Spinal cord (tissue), 10 donors: ENCODE results near the gene ZKSCAN2. TPM values are rescaled to one million over a fixed set of nuclear protein-coding genes. Genes with fewer than 3 reads are reported as not detected.

Experiments used
- DNase-seq, 6 donors: peaks; one replicate each; pipeline versions ENCODE4 v3.0.0 to v3.0.0-alpha.2; 2013 to 2015; ENCODE audit warnings: low spot score in 6 of 6, low read depth in 4 of 6
- H3K27ac ChIP-seq: one replicate; pipeline ENCODE4 v1.5.1; 2013; ENCODE audit warnings: low read depth, low read length, control low read depth
- H3K27me3 ChIP-seq: one replicate; pipeline ENCODE4 v1.6.1; 2013; ENCODE audit warnings: low read length; ENCODE audit not compliant: control insufficient read depth, insufficient read depth
- H3K36me3 ChIP-seq: one replicate; pipeline ENCODE4 v1.6.1; 2013; ENCODE audit warnings: low read length; ENCODE audit not compliant: control insufficient read depth, insufficient read depth
- H3K4me1 ChIP-seq: one replicate; pipeline ENCODE4 v1.6.1; 2013; ENCODE audit warnings: low read length; ENCODE audit not compliant: control insufficient read depth, insufficient read depth
- H3K4me3 ChIP-seq: one replicate; pipeline ENCODE4 v1.5.1; 2013; ENCODE audit warnings: low read depth, low read length, control low read depth
- H3K9me3 ChIP-seq: one replicate; pipeline ENCODE4 v1.6.1; 2013; ENCODE audit warnings: low read length; ENCODE audit not compliant: control insufficient read depth, insufficient read depth
- WGBS: methylation state at CpG from one replicate; pipeline ENCODE4 v1.1.5; 2013; ENCODE audit warnings: missing lambda C conversion rate; ENCODE audit not compliant: insufficient coverage; 5-methylcytosine and 5-hydroxymethylcytosine counted together
- long read RNA-seq, 4 donors: transcript quantifications; one replicate each; lab custom pipeline, GENCODE V29; 2026
- polyA plus RNA-seq, 2 donors: library from polyadenylated mRNA; unstranded; fragments of 120-200 nt; gene quantifications; one replicate each; pipeline ENCODE4 v1.2.1, GENCODE V29; 2013; ENCODE audit not compliant: insufficient read length in 2 of 2
- total RNA-seq, 2 donors: library from RNA; depleted of rRNA in 1 of 2; stranded (reverse); fragments of 120-200 nt in 1 of 2; fragments of >200 nt in 1 of 2; gene quantifications; one replicate each; pipeline versions ENCODE4 v1.2.3 to v1.2.4, GENCODE V29; 2013 to 2014
- donor health status: healthy.

Gene ZKSCAN2
- total RNA-seq (10 to 100 TPM; 10.2 to 11.8 TPM), polyA plus RNA-seq (10 to 100 TPM; 11.8 to 16.1 TPM)
- long read RNA-seq, donor 1, full-length matches to known transcripts: 2 of 2 reads
- long read RNA-seq, donor 1, partial matches to known transcripts: 0 of 2 reads
- long read RNA-seq, donor 1, other reads (novel, unspliced or antisense): 0 of 2 reads
- long read RNA-seq, donor 2, full-length matches to known transcripts: 4 of 4 reads
- long read RNA-seq, donor 2, partial matches to known transcripts: 0 of 4 reads
- long read RNA-seq, donor 2, other reads (novel, unspliced or antisense): 0 of 4 reads
- long read RNA-seq, donor 3, full-length matches to known transcripts: 2 of 2 reads
- long read RNA-seq, donor 3, partial matches to known transcripts: 0 of 2 reads
- long read RNA-seq, donor 3, other reads (novel, unspliced or antisense): 0 of 2 reads
- long read RNA-seq, donor 4, full-length matches to known transcripts: 3 of 3 reads
- long read RNA-seq, donor 4, partial matches to known transcripts: 0 of 3 reads
- long read RNA-seq, donor 4, other reads (novel, unspliced or antisense): 0 of 3 reads

DNA sequence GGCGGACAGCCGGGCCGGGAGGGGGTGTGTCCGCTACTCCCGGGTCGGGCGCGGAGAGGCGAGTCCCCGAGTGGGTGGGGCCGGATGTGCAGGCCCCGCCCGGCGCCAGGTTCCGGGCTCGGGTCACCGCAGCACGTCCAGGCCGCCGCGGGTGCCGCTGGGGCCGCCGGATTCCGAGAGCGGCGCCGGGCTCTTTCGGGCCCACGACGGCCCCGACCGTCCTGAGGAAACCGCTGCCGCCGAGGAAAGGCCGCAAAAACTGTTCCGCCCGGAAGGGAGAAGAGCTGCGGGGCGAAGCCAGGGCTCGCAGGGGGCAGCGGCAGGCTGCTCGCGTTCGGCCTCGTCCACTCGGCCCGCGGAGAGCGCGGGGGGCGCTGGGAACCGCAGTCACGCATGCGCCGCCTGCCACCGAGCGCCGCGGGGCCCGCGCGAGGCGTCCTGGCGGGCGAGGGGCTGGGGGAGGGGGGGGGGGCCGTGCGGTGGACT lies at the start of gene ZKSCAN2:
TSS of gene ZKSCAN2 (minus strand) at position 376 of the 486 bp plus-strand sequence. CDS start 718 bp downstream, outside the sequence.
- peaks cover 24% of the 10 kb centered on the region for H3K4me1 ChIP-seq
- H3K27me3 ChIP-seq: no peaks in the 10 kb centered on the region
- DNase-seq: peak in 5 of 6 donors; percentile 59 to 92 (median 78)
- peak within 1 kb of the TSS; percentile 93 for H3K27ac ChIP-seq
- WGBS: under 1% methylated on average over 63 of the region's 69 CpGs
- H3K9me3 ChIP-seq: no peaks in the 10 kb centered on the region
- peaks cover 21% of the 10 kb centered on the region for H3K36me3 ChIP-seq
- H3K4me3 ChIP-seq: peak within 1 kb of the TSS; percentile 86

DNA sequence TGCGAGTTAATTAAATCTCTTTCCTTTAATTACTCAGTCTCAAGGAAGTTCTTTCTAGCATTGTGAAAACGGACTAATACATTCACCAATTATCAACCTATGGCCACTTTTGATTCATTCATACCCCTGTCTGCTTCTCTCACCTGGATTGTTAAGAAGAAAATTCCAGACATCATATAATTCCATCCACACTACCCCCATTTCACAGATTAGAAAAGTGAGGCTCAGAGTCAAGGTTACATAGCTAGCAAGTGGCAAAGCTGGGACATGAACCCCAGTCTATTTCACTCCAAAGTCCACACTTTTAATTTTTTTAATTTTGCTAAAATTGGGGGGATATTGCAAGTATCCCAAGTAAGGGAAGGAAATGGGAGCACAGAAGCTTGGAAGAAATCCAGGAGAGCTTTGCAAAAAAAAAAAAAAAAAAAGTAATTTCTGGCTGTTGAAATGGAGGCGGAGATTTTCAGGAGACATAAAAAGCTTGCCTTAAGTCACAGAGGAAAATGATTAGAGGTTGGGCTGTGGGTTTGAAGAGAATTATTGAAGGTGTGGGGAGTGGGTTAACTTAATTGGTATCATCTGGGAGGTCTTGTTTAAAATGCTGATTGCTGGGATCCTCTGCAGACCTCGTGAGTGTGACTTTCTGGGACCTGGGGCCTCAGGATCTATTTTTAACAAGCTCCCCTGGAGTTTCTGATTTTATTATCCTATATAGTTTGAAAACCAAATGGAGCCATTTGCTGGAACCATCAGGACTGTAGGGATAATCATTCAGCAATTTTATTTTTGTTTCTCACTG lies 42.3 kb upstream of the ZKSCAN2 start:
- Histone ChIP-seq H3K27me3 (no peaks in the 10 kb centered on the region), H3K36me3 (no peaks in the 10 kb centered on the region)
- peak in 1 of 6 donors; percentile 69 for DNase-seq

DNA sequence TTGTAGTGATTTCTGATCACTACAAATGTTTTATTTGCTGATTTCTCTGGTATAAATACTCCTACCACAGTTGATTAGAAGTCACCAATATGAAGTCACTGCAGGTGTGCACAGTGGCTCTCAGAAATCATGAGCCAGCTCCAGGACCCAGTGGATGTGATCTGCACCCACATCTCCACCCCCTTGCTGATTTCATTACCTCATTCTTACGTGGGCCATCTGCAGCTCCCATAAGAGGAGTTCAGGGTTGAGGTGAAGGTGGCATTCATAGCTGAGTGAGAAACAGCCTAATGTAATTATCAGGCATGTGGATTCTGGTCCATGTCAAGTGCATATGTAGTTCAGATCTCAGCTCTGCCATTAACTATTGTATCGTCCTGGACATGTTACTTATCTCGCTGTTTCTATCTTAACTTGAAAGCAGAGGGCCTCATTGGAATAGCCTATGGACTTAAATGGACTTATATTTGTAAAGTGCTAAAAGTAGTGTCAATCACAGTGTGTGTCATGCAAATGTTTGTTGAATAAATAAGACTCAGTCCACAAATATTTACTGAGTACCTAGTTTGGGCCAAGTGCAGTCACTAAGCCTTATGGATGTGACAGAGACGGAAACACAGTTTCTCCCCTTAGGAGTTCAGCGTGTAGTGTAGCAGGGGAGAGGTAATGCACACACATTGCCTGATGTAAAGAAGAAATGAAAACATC lies 40.7 kb upstream of the ZKSCAN2 start:
- Histone ChIP-seq H3K27me3 (no peaks in the 10 kb centered on the region), H3K36me3 (no peaks in the 10 kb centered on the region), H3K4me1 (no peaks in the 10 kb centered on the region), H3K9me3 (no peaks in the 10 kb centered on the region), H3K4me3 (no peak overlapping the region), H3K27ac (no peak overlapping the region)
- DNase-seq: no peak
- WGBS: 100% methylated on average over 1 of the region's 5 CpGs

More for the DNA sequence above, 42.3 kb upstream of the ZKSCAN2 start:
- 79% methylated on average over 3 of the region's 4 CpGs for WGBS
- no peak overlapping the region for H3K4me3 ChIP-seq
- H3K4me1 ChIP-seq: no peaks in the 10 kb centered on the region
- H3K27ac ChIP-seq: no peak overlapping the region
- no peaks in the 10 kb centered on the region for H3K9me3 ChIP-seq

DNA sequence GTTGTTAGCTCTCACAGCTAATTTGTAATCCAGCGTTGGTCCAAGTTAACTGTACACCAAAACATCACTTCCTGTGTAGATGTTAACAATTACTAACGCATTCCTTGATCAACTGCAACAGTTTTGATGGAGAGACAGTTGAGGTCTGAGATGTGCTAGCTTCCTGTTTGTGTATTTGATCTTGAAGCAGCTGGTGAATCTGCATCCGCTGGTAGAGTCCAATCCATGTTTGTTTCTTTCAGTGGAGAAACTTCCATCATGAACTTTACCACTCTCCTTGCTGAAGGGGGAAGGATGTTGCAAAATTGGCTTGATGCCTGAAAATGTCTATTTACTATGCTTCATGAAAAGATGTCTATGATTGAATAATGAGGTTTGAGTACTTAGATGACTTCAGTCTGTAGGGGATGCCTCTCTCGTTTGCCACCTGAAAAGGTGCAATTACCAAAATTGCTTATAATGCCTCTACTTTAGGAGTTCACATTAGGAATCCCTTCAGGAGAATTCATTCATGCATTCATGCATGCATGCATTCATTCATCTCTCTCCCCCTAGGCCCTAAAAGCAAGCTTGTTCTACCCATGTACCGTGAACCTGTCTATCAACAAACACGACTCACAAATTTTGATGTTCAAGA lies 39.6 kb upstream of the ZKSCAN2 start:
- Histone ChIP-seq H3K27ac (no peak overlapping the region), H3K4me1 (no peaks in the 10 kb centered on the region), H3K36me3 (no peaks in the 10 kb centered on the region), H3K9me3 (no peaks in the 10 kb centered on the region), H3K4me3 (no peak overlapping the region), H3K27me3 (no peaks in the 10 kb centered on the region)
- 89% methylated on average over 4 of the region's 6 CpGs for WGBS
- DNase-seq: no peak

DNA sequence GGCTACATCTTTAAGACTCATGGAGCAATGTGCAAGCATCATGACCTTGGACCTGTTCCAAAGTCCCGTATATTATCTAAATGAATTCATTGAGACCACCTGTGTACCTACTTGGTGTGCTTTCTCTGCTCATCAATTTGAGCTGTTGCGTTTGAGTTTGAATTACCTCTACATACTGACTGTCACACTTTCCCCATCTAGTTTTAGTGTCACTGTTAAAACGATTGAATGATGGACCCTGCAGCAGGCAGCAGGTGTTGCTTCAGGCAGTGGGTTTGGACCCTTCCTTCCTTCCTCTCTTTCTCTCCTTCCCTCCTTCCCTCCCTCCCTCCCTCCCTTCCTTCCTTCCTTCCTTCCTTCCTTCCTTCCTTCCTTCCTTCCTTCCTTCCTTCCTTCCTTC lies 33.9 kb upstream of the ZKSCAN2 start:
- DNase-seq: no peak
- Histone ChIP-seq H3K9me3 (no peaks in the 10 kb centered on the region), H3K4me3 (no peak overlapping the region), H3K36me3 (no peaks in the 10 kb centered on the region), H3K4me1 (no peaks in the 10 kb centered on the region), H3K27ac (no peak overlapping the region), H3K27me3 (no peaks in the 10 kb centered on the region)
- WGBS: 72% methylated on average over 3 of the region's 3 CpGs

DNA sequence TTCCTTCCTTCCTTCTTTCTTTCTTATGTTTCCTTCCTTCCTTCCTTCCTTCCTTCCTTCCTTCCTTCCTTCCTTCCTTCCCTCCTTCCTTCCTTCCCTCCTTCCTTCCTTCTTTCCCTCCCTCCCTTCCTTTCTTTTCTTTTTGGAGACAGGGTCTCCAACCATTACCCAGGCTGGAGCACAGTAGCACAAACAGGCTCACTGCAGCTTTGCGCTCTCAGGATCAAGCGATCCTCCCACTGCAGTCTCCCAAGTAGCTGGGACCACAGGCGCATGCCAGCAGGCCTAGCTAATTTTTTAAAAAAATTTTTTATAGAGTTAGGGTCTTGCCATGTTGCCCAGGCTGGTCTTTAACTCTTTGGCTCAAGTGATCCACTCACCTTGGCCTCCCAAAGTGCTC lies 31.8 kb upstream of the ZKSCAN2 start:
- Histone ChIP-seq H3K4me3 (no peak overlapping the region), H3K9me3 (no peaks in the 10 kb centered on the region), H3K4me1 (no peaks in the 10 kb centered on the region), H3K27me3 (no peaks in the 10 kb centered on the region), H3K27ac (no peak overlapping the region), H3K36me3 (no peaks in the 10 kb centered on the region)
- DNase-seq: no peak
- WGBS: no CpG with 5 or more reads among the region's 3 CpGs

DNA sequence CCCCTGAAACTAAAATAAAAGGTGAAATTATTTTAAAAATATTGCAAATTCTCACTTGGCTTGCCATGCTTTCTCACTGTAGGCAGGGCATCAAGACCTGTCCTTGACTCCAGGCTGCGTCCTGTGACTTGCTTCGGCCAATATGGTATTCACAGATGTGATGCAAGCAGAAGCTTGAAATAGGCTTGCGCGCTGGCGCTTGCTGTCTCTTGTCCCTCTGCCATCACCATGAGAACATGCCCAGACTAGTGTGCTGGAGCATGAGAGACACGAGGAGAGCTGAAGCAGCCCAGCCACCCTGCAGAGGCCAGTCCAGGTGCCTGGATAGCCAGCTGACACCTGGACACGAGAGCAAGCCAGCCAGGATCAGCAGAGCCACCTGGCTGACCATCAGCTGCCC lies 21.8 kb upstream of the ZKSCAN2 start:
- DNase-seq: no peak
- H3K36me3 ChIP-seq: no peaks in the 10 kb centered on the region
- no peaks in the 10 kb centered on the region for H3K9me3 ChIP-seq
- WGBS: 85% methylated on average over 7 of the region's 7 CpGs
- H3K4me1 ChIP-seq: no peaks in the 10 kb centered on the region
- H3K27me3 ChIP-seq: no peaks in the 10 kb centered on the region
- no peak overlapping the region for H3K27ac ChIP-seq
- H3K4me3 ChIP-seq: no peak overlapping the region

DNA sequence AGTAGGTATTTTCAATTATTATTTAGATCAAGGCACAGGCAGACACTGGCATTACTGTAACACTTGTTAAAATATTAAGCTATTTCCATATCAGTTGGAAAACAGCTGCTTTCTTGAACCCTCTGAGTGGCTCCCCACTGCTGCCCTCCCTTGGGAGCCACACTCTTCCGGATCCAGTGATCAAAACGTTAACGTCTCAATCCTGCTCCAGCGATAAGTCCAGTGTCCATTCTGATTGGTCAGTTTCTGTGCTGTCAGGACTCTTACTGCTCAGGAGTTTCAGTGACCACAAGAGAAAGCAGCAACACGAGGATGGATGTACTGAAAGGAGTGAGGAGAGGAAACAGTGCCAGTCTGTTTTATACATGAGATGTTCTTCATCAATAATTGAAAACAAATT lies 13.8 kb upstream of the ZKSCAN2 start:
- H3K4me3 ChIP-seq: no peak overlapping the region
- H3K9me3 ChIP-seq: no peaks in the 10 kb centered on the region
- no peak for DNase-seq
- no peaks in the 10 kb centered on the region for H3K4me1 ChIP-seq
- 86% methylated on average over 4 of the region's 5 CpGs for WGBS
- H3K36me3 ChIP-seq: no peaks in the 10 kb centered on the region
- H3K27ac ChIP-seq: no peak overlapping the region
- H3K27me3 ChIP-seq: no peaks in the 10 kb centered on the region

DNA sequence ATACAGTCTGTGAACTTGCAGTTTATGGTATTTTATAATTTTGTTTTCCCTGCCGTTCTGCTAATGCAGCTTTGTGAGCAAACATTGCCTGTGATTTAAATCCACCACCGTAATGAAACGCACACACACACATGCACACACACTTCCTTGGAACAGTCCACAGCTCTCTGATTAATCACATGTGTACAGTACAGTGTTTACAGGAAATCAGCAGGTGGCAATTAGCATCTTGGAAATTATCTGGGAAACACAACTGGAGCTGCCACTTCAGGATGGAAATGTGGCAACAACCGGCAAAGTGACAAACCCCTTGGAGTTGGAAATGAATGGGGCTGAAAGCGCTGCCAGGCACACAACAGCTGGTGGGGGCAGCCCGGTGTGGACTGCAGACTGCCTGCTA lies 12.9 kb upstream of the ZKSCAN2 start:
- WGBS: 48% methylated on average over 3 of the region's 6 CpGs
- Histone ChIP-seq H3K36me3 (no peaks in the 10 kb centered on the region), H3K9me3 (no peaks in the 10 kb centered on the region), H3K4me1 (no peaks in the 10 kb centered on the region), H3K27ac (no peak overlapping the region), H3K4me3 (no peak overlapping the region), H3K27me3 (no peaks in the 10 kb centered on the region)
- peak in 2 of 6 donors; percentile 32 to 63 for DNase-seq
